Measurements from ENCODE around the gene PSORS1C1.

DNA sequence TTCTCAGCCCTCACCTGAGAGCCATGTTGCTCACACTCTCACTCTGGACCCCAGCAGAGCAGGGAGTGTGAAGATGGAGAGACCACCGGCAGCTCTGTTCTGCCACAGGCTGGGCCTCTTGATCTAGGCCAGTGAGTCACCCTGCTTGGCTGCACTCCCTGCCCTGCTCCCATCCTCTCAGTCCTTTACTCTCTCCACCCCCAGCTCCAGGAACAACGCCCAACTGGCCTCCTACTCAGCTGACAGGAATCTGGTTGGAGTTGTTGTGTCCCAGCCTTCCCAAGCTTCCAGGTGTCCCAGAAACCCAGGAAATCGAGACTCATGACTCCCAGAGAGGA is at the start of gene PSORS1C1:
- no peak for TF ChIP-seq POLR2AphosphoS5 (IDR thresholded peaks at IDR 0.05)
- no peak for TF ChIP-seq MXI1 (conservative IDR thresholded peaks at IDR 0.05; ENCODE audit: poor library complexity, severe bottlenecking)
- TF ChIP-seq, protein P1, sequence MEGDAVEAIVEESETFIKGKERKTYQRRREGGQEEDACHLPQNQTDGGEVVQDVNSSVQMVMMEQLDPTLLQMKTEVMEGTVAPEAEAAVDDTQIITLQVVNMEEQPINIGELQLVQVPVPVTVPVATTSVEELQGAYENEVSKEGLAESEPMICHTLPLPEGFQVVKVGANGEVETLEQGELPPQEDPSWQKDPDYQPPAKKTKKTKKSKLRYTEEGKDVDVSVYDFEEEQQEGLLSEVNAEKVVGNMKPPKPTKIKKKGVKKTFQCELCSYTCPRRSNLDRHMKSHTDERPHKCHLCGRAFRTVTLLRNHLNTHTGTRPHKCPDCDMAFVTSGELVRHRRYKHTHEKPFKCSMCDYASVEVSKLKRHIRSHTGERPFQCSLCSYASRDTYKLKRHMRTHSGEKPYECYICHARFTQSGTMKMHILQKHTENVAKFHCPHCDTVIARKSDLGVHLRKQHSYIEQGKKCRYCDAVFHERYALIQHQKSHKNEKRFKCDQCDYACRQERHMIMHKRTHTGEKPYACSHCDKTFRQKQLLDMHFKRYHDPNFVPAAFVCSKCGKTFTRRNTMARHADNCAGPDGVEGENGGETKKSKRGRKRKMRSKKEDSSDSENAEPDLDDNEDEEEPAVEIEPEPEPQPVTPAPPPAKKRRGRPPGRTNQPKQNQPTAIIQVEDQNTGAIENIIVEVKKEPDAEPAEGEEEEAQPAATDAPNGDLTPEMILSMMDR (IDR thresholded peaks at IDR 0.05; ENCODE audit: poor library complexity, severe bottlenecking), result no peak
- TF ChIP-seq, protein P2, sequence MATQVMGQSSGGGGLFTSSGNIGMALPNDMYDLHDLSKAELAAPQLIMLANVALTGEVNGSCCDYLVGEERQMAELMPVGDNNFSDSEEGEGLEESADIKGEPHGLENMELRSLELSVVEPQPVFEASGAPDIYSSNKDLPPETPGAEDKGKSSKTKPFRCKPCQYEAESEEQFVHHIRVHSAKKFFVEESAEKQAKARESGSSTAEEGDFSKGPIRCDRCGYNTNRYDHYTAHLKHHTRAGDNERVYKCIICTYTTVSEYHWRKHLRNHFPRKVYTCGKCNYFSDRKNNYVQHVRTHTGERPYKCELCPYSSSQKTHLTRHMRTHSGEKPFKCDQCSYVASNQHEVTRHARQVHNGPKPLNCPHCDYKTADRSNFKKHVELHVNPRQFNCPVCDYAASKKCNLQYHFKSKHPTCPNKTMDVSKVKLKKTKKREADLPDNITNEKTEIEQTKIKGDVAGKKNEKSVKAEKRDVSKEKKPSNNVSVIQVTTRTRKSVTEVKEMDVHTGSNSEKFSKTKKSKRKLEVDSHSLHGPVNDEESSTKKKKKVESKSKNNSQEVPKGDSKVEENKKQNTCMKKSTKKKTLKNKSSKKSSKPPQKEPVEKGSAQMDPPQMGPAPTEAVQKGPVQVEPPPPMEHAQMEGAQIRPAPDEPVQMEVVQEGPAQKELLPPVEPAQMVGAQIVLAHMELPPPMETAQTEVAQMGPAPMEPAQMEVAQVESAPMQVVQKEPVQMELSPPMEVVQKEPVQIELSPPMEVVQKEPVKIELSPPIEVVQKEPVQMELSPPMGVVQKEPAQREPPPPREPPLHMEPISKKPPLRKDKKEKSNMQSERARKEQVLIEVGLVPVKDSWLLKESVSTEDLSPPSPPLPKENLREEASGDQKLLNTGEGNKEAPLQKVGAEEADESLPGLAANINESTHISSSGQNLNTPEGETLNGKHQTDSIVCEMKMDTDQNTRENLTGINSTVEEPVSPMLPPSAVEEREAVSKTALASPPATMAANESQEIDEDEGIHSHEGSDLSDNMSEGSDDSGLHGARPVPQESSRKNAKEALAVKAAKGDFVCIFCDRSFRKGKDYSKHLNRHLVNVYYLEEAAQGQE (IDR thresholded peaks at IDR 0.05; ENCODE audit: borderline replicate concordance), result no peak
- no peak for TF ChIP-seq SMC3 (conservative IDR thresholded peaks at IDR 0.05; ENCODE audit: poor library complexity)
- TF ChIP-seq EP300 (conservative IDR thresholded peaks at IDR 0.05; ENCODE audit: poor library complexity, severe bottlenecking), result no peak
- TF ChIP-seq EZH2 (IDR thresholded peaks at IDR 0.05; ENCODE audit: borderline replicate concordance, insufficient read depth, low read length, poor library complexity, severe bottlenecking), result no peak
- no peak for TF ChIP-seq TAF1 (IDR thresholded peaks at IDR 0.05; ENCODE audit: low read depth)
- TF ChIP-seq RAD21 (conservative IDR thresholded peaks at IDR 0.05), result no peak
